GM23338 (cell line): ENCODE results near the gene ALB. TPM values are rescaled to one million over a fixed set of nuclear protein-coding genes. Genes with fewer than 3 reads are reported as not detected.

Experiments used
- ATAC-seq: fragments of 200-7000 bp; cut with Tn5 transposase; 3 replicates; pipeline ENCODE4 v1.9.1; 2020
- DNase-seq: peaks from one replicate; pipeline ENCODE4 v3.0.0-alpha.2; 2015; ENCODE audit warnings: low spot score
- H2AFZ ChIP-seq: fragments of 200-600 bp; sonication (generic); 2 replicates; pipeline ENCODE4 v1.8.0; 2016; ENCODE audit warnings: antibody characterized with exemption, mild to moderate bottlenecking, moderate library complexity
- H3F3A ChIP-seq: fragments of 200-600 bp; sonication (generic); replicated peaks from 2 replicates; pipeline ENCODE4 v1.8.0; 2017; ENCODE audit warnings: antibody characterized with exemption, mixed run types, low read depth
- H3K27ac ChIP-seq: fragments of 200-600 bp; sonication (generic); 2 replicates; pipeline ENCODE4 v1.6.1; 2016; ENCODE audit warnings: low read depth
- H3K27me3 ChIP-seq: fragments of 200-600 bp; sonication (generic); 2 replicates; pipeline ENCODE4 v1.8.0; 2016; ENCODE audit warnings: mild to moderate bottlenecking, mixed run types, moderate library complexity; ENCODE audit not compliant: insufficient read depth
- H3K36me3 ChIP-seq: fragments of 200-600 bp; sonication (generic); 2 replicates; pipeline ENCODE4 v1.8.0; 2016; ENCODE audit warnings: mild to moderate bottlenecking; ENCODE audit not compliant: insufficient read depth
- H3K4me1 ChIP-seq: fragments of 200-600 bp; sonication (generic); 2 replicates; pipeline ENCODE4 v1.8.0; 2016; ENCODE audit warnings: mild to moderate bottlenecking, moderate library complexity; ENCODE audit not compliant: insufficient read depth
- H3K4me2 ChIP-seq: fragments of 200-600 bp; sonication (generic); 2 replicates; pipeline ENCODE4 v1.7.1; 2017; ENCODE audit warnings: mixed run types
- H3K4me3 ChIP-seq: fragments of 200-600 bp; sonication (generic); 2 replicates; pipeline ENCODE4 v1.6.1; 2016; ENCODE audit warnings: mixed run types
- H3K79me2 ChIP-seq: fragments of 200-600 bp; sonication (generic); replicated peaks from 2 replicates; pipeline ENCODE4 v1.8.0; 2017; ENCODE audit warnings: mild to moderate bottlenecking; ENCODE audit not compliant: insufficient read depth
- H3K9me2 ChIP-seq: fragments of 200-600 bp; sonication (generic); 2 replicates; pipeline ENCODE4 v1.8.0; 2017; ENCODE audit not compliant: insufficient read depth
- H4K20me1 ChIP-seq: fragments of 200-600 bp; sonication (generic); replicated peaks from 2 replicates; pipeline ENCODE4 v1.8.0; 2017; ENCODE audit warnings: mild to moderate bottlenecking; ENCODE audit not compliant: insufficient read depth
- H3K27ac Mint-ChIP-seq: 2 replicates; pipeline ENCODE4 v1.8.0; 2020; ENCODE audit warnings: inconsistent platforms, mild to moderate bottlenecking, moderate library complexity, mixed read lengths
- H3K27me3 Mint-ChIP-seq: 3 replicates; pipeline ENCODE4 v1.8.0; 2022; ENCODE audit warnings: low read depth, mild to moderate bottlenecking, moderate library complexity, mixed read lengths, inconsistent platforms; ENCODE audit not compliant: insufficient read depth, poor library complexity
- H3K36me3 Mint-ChIP-seq: 3 replicates; pipeline ENCODE4 v1.8.0; 2021; ENCODE audit warnings: low read depth, mild to moderate bottlenecking, inconsistent platforms, moderate library complexity, mixed read lengths
- H3K4me1 Mint-ChIP-seq: 3 replicates; pipeline ENCODE4 v1.8.0; 2020; ENCODE audit warnings: mild to moderate bottlenecking, inconsistent platforms, mixed read lengths
- H3K4me3 Mint-ChIP-seq: 3 replicates; pipeline ENCODE4 v1.8.0; 2021; ENCODE audit warnings: moderate library complexity, mild to moderate bottlenecking, inconsistent platforms, mixed read lengths
- H3K9me3 Mint-ChIP-seq: 3 replicates; pipeline ENCODE4 v1.8.0; 2020; ENCODE audit warnings: moderate library complexity, mild to moderate bottlenecking, inconsistent platforms, mixed read lengths
- CREB1 ChIP-seq: fragments of 250-450 bp; sonication (Bioruptor Pico); IDR thresholded peaks from 2 replicates; pipeline ENCODE4 v1.5.0; 2020; ENCODE audit warnings: low read depth, mild to moderate bottlenecking, moderate library complexity
- ETS1 ChIP-seq: IDR thresholded peaks from 2 replicates; pipeline ENCODE4 v1.6.1; 2016; ENCODE audit warnings: antibody characterized with exemption
- EZH2 ChIP-seq: fragments of 200-600 bp; sonication (generic); IDR thresholded peaks from one replicate; pipeline ENCODE4 v1.8.0; 2017; ENCODE audit warnings: antibody characterized with exemption, mild to moderate bottlenecking, low read depth; ENCODE audit not compliant: unreplicated experiment
- JUNB ChIP-seq: IDR thresholded peaks from one replicate; pipeline ENCODE4 v1.6.1; 2016; ENCODE audit warnings: antibody characterized with exemption; ENCODE audit not compliant: unreplicated experiment
- NANOG ChIP-seq: IDR thresholded peaks from 2 replicates; pipeline ENCODE4 v1.6.1; 2016; ENCODE audit warnings: antibody characterized with exemption, borderline replicate concordance
- REST ChIP-seq: IDR thresholded peaks from one replicate; pipeline ENCODE4 v1.6.1; 2018; ENCODE audit warnings: antibody characterized with exemption; ENCODE audit not compliant: unreplicated experiment
- ZNF331 ChIP-seq: fragments of 250-450 bp; sonication (Bioruptor Pico); IDR thresholded peaks from 2 replicates; pipeline ENCODE4 v1.5.0; 2020; ENCODE audit warnings: low read depth, mild to moderate bottlenecking, moderate library complexity
- ZNF462 ChIP-seq: fragments of 250-450 bp; sonication (Bioruptor Pico); IDR thresholded peaks from 2 replicates; pipeline ENCODE4 v1.5.0; 2020; ENCODE audit warnings: mild to moderate bottlenecking, moderate library complexity
- polyA plus RNA-seq: library from polyadenylated mRNA; unstranded; fragments of >200 nt; fragmentation: Nextera tagmentation; extraction: Ambion mirVana; gene quantifications from 2 replicates; pipeline ENCODE4 v1.2.1, GENCODE V29; 2016
- total RNA-seq: library from RNA; depleted of rRNA; stranded (reverse); fragments of >200 nt; shearing (Covaris generic); gene quantifications from 2 replicates; pipeline ENCODE4 v1.2.3, GENCODE V29; 2014

ALB gene
- total and polyA plus RNA-seq, 2 experiments from 2014 or later, result not detected

DNA sequence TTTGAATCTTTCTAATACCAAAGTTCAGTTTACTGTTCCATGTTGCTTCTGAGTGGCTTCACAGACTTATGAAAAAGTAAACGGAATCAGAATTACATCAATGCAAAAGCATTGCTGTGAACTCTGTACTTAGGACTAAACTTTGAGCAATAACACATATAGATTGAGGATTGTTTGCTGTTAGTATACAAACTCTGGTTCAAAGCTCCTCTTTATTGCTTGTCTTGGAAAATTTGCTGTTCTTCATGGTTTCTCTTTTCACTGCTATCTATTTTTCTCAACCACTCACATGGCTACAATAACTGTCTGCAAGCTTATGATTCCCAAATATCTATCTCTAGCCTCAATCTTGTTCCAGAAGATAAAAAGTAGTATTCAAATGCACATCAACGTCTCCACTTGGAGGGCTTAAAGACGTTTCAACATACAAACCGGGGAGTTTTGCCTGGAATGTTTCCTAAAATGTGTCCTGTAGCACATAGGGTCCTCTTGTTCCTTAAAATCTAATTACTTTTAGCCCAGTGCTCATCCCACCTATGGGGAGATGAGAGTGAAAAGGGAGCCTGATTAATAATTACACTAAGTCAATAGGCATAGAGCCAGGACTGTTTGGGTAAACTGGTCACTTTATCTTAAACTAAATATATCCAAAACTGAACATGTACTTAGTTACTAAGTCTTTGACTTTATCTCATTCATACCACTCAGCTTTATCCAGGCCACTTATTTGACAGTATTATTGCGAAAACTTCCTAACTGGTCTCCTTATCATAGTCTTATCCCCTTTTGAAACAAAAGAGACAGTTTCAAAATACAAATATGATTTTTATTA is 28.3 kb downstream of the ALB start:
- no peaks in the 10 kb centered on the region for H3K36me3 Mint-ChIP-seq
- no peak for ATAC-seq
- Histone ChIP-seq H3K4me3 (no peak overlapping the region), H3K79me2 (no peaks in the 10 kb centered on the region), H3K36me3 (no peaks in the 10 kb centered on the region), H2AFZ (no peak overlapping the region), H3K4me2 (no peak overlapping the region), H4K20me1 (no peaks in the 10 kb centered on the region), H3K27me3 (no peaks in the 10 kb centered on the region), H3K27ac (no peak overlapping the region), H3F3A (no peaks in the 10 kb centered on the region), H3K9me2 (no peaks in the 10 kb centered on the region), H3K4me1 (no peaks in the 10 kb centered on the region)
- H3K4me1 Mint-ChIP-seq, result no peaks in the 10 kb centered on the region
- DNase-seq, result no peak
- H3K9me3 Mint-ChIP-seq, result no peaks in the 10 kb centered on the region
- H3K4me3 Mint-ChIP-seq, result no peak overlapping the region
- H3K27me3 Mint-ChIP-seq, result no peaks in the 10 kb centered on the region
- no peak overlapping the region for H3K27ac Mint-ChIP-seq
- TF ChIP-seq ZNF462 (CRISPR knock-in tag) (no peak), ETS1 (no peak), REST (no peak), EZH2 (no peak), JUNB (no peak), NANOG (no peak), ZNF331 (CRISPR knock-in tag) (no peak), CREB1 (CRISPR knock-in tag) (no peak)
